Natural killer cell (primary cell): Measurements from ENCODE around the gene SPECC1L. TPM values are rescaled to one million over a fixed set of nuclear protein-coding genes. Genes with fewer than 3 reads are reported as not detected.

Experiments used
- ATAC-seq, 3 donors: fragments of 150-1000 bp in 2 of 3; fragments of 200-7000 bp in 1 of 3; cut with Tn5 transposase; 1 replicate in 1 of 3; 2 replicates in 2 of 3; pipeline ENCODE4 v1.10.0; 2021; ENCODE audit warnings: mild to moderate bottlenecking in 2 of 3, moderate library complexity in 2 of 3
- DNase-seq, 2 donors: peaks; one replicate each; pipeline versions ENCODE4 v3.0.0 to v3.0.0-alpha.2; 2013 to 2021; ENCODE audit warnings: mixed read lengths in 1 of 2
- H3K27ac ChIP-seq: one replicate; pipeline ENCODE4 v1.5.1; 2013; ENCODE audit warnings: mild to moderate bottlenecking, low read length
- H3K27me3 ChIP-seq: one replicate; pipeline ENCODE4 v1.6.1; 2013; ENCODE audit warnings: low read length; ENCODE audit not compliant: control insufficient read depth, insufficient read depth
- H3K36me3 ChIP-seq: one replicate; pipeline ENCODE4 v1.6.1; 2013; ENCODE audit warnings: low read length; ENCODE audit not compliant: control insufficient read depth, insufficient read depth
- H3K4me1 ChIP-seq: one replicate; pipeline ENCODE4 v1.6.1; 2013; ENCODE audit warnings: low read length; ENCODE audit not compliant: control insufficient read depth, insufficient read depth
- H3K4me3 ChIP-seq: one replicate; pipeline ENCODE4 v1.5.1; 2013; ENCODE audit warnings: low read length
- H3K9me3 ChIP-seq: one replicate; pipeline ENCODE4 v1.6.1; 2013; ENCODE audit warnings: low read length; ENCODE audit not compliant: control insufficient read depth, insufficient read depth
- H3K27ac Mint-ChIP-seq, 2 donors: one replicate each; pipeline ENCODE4 v1.8.0; 2022; ENCODE audit warnings: mild to moderate bottlenecking in 2 of 2, mixed read lengths in 2 of 2, moderate library complexity in 1 of 2
- H3K27me3 Mint-ChIP-seq, 2 donors: one replicate each; pipeline ENCODE4 v1.8.0; 2022; ENCODE audit warnings: low read depth in 2 of 2, mixed read lengths in 2 of 2
- H3K36me3 Mint-ChIP-seq: one replicate; pipeline ENCODE4 v1.8.0; 2022; ENCODE audit warnings: mixed read lengths
- H3K4me1 Mint-ChIP-seq, 2 donors: one replicate each; pipeline ENCODE4 v1.8.0; 2022; ENCODE audit warnings: mixed read lengths in 2 of 2
- H3K4me3 Mint-ChIP-seq: one replicate; pipeline ENCODE4 v1.8.0; 2022; ENCODE audit warnings: mild to moderate bottlenecking, moderate library complexity, mixed read lengths
- H3K9me3 Mint-ChIP-seq, 2 donors: one replicate each; pipeline ENCODE4 v1.8.0; 2022; ENCODE audit warnings: mixed read lengths in 2 of 2
- WGBS: methylation state at CpG from one replicate; pipeline ENCODE4 v1.1.7; 2013; ENCODE audit warnings: missing lambda C conversion rate; ENCODE audit not compliant: insufficient coverage; 5-methylcytosine and 5-hydroxymethylcytosine counted together
- intact Hi-C: fragments of 100-400 bp; cut with micrococcal nuclease; formaldehyde crosslinking; loops from one replicate; pipeline ENCODE4 v1.14.2; 2022
- total RNA-seq, 4 donors: library from RNA; stranded (reverse); fragments of 120-200 nt in 1 of 4; gene quantifications; one replicate each; pipeline versions ENCODE4 v1.2.3 to v1.2.4, GENCODE V29; 2013 to 2022
- TF ChIP-seq, protein P1 (sequence below): fragments of 200-600 bp; IDR thresholded peaks from one replicate; pipeline ENCODE4 v1.8.0; 2022; ENCODE audit warnings: antibody characterized with exemption

The SPECC1L gene
- total RNA-seq, 3 donors from 2014 or later (not counting 1 experiment from before 2014, with no cell fraction given), result 46.1 to 52.9 (median 48.5) TPM

DNA sequence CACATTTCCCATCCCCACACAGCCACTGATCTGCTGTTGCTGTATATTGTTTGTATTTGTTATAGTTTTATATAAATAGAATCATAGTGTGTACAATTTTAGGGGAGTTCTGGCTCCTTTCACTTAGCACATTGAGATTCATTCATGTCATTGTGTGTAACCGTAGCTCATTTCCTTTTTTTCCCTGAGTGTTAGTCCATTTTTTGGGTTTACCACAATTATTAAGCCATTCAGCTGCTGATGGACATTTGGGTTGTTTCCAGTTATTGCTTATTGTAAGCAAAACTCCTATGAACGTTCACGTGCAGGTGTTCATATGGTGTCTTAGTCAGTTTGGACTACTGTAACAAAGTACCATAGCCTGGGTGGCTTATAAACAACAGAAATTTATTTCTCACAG is 123.2 kb downstream of the SPECC1L start:
- peaks cover 4 to 11% of the 10 kb centered on the region in 2 donors for H3K4me1 Mint-ChIP-seq
- no peaks in the 10 kb centered on the region for H3K9me3 Mint-ChIP-seq
- TF ChIP-seq, protein P1, sequence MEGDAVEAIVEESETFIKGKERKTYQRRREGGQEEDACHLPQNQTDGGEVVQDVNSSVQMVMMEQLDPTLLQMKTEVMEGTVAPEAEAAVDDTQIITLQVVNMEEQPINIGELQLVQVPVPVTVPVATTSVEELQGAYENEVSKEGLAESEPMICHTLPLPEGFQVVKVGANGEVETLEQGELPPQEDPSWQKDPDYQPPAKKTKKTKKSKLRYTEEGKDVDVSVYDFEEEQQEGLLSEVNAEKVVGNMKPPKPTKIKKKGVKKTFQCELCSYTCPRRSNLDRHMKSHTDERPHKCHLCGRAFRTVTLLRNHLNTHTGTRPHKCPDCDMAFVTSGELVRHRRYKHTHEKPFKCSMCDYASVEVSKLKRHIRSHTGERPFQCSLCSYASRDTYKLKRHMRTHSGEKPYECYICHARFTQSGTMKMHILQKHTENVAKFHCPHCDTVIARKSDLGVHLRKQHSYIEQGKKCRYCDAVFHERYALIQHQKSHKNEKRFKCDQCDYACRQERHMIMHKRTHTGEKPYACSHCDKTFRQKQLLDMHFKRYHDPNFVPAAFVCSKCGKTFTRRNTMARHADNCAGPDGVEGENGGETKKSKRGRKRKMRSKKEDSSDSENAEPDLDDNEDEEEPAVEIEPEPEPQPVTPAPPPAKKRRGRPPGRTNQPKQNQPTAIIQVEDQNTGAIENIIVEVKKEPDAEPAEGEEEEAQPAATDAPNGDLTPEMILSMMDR, result no peak
- no peaks in the 10 kb centered on the region for H3K36me3 Mint-ChIP-seq
- 92% methylated on average over 3 of the region's 3 CpGs for WGBS
- H3K27me3 Mint-ChIP-seq, result no peaks in the 10 kb centered on the region
- intact Hi-C loops, result no loop called here
- H3K36me3 ChIP-seq, result peaks cover 11% of the 10 kb centered on the region
- H3K27me3 ChIP-seq, result no peaks in the 10 kb centered on the region
- H3K4me3 Mint-ChIP-seq, result no peak overlapping the region
- no peak overlapping the region for H3K4me3 ChIP-seq
- no peak overlapping the region for H3K27ac Mint-ChIP-seq
- DNase-seq (no peak), ATAC-seq (no peak)
- no peak overlapping the region for H3K27ac ChIP-seq
- H3K4me1 ChIP-seq, result no peaks in the 10 kb centered on the region
- H3K9me3 ChIP-seq, result no peaks in the 10 kb centered on the region

DNA sequence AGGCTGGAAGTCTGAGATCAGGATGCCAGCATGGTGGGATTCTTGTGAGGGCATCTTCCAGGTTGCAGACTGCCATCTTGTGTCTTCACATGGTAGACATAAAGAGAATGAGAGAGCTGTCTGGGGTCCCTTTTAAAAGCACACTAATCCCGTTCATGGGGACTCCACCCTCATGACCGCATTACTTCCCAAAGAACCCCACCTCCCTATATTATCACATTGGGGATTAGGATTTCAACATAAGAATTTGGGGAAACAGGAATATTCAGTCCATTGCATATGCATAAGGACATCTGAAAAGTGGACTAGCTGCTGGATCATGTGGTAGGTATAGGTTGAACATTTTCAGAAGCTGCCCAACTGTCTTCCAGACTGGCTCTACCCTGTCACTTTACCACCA is 123.6 kb downstream of the SPECC1L start:
- Histone ChIP-seq H3K9me3 (no peaks in the 10 kb centered on the region), H3K27ac (no peak overlapping the region), H3K4me3 (no peak overlapping the region), H3K27me3 (no peaks in the 10 kb centered on the region), H3K36me3 (peaks cover 11% of the 10 kb centered on the region), H3K4me1 (no peaks in the 10 kb centered on the region)
- no peak for DNase-seq
- no CpG with 5 or more reads among the region's 2 CpGs for WGBS
- no peaks in the 10 kb centered on the region for H3K9me3 Mint-ChIP-seq
- no peaks in the 10 kb centered on the region for H3K36me3 Mint-ChIP-seq
- TF ChIP-seq, protein P1, result no peak
- no peak overlapping the region for H3K4me3 Mint-ChIP-seq
- intact Hi-C loops, result no loop called here
- H3K27me3 Mint-ChIP-seq, result no peaks in the 10 kb centered on the region
- H3K4me1 Mint-ChIP-seq, result peaks cover 4 to 11% of the 10 kb centered on the region in 2 donors
- no peak for ATAC-seq
- no peak overlapping the region for H3K27ac Mint-ChIP-seq

DNA sequence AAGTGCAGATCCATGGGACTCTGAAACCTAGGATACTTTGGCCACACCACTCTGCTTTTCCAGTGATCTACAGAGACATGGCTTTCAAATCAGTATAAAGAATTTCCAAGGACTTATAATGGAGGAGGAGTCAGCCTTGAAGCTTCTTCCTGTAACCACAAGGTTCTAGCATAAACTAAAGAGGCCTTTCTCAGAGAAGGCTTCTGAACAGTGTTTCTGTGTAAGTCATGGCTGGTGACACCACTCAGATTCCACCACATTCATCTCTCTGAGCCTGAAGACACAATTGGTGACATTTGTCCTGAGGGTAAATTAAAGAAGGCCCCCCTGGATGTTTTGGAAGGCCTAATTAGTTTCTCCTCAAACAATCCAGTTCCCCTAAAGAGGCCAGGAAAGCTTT is 127.8 kb downstream of the SPECC1L start:
- no peak overlapping the region for H3K4me3 Mint-ChIP-seq
- ATAC-seq (no peak), DNase-seq (no peak)
- no peaks in the 10 kb centered on the region for H3K27me3 Mint-ChIP-seq
- H3K4me1 Mint-ChIP-seq, result peaks cover 21 to 24% of the 10 kb centered on the region in 2 donors
- Histone ChIP-seq H3K36me3 (peaks cover 14% of the 10 kb centered on the region), H3K27ac (no peak overlapping the region), H3K4me1 (peaks cover 15% of the 10 kb centered on the region), H3K4me3 (no peak overlapping the region), H3K9me3 (no peaks in the 10 kb centered on the region), H3K27me3 (no peaks in the 10 kb centered on the region)
- no peaks in the 10 kb centered on the region for H3K9me3 Mint-ChIP-seq
- TF ChIP-seq, protein P1, result no peak
- H3K36me3 Mint-ChIP-seq, result no peaks in the 10 kb centered on the region
- peak overlapping the region in 1 of 2 donors; percentile 64 for H3K27ac Mint-ChIP-seq
- intact Hi-C loops, result no loop called here

DNA sequence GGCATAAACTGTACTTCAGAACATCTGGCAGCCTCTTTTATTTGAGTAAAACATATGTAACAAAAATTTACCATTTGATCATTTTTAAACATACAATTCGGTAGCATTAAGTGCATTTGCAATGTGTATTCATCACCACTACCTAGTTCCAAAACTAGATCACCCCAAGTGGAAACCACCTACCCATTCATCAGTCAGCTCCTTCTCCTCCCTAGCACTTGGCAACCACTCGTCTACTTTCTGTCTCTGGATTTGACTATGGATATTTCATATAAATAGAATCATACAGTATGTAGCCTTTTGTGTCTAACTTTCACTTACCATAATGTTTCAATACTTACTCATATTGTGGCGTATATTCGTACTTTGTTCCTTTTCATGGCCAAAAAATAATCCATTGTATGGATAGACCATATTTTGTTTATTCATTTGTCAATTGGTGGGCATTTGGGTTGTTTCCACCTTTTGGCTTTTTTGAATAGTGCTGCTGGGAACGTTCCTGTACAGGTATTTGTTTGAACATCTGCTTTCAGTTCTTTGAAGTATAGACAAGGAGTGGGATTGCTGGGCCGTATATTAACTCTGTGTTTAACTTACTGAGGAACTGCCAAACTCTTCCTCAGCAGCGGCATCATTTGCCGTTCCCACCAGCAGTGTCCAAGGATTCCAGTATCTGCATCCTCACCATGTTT is 129.5 kb downstream of the SPECC1L start:
- Mint-ChIP-seq H3K4me1 (peaks cover 21 to 24% of the 10 kb centered on the region in 2 donors), H3K27me3 (no peaks in the 10 kb centered on the region), H3K36me3 (no peaks in the 10 kb centered on the region), H3K9me3 (no peaks in the 10 kb centered on the region), H3K4me3 (no peak overlapping the region), H3K27ac (peak overlapping the region; percentile 6 to 45)
- DNase-seq, result no peak
- intact Hi-C loops, result no loop called here
- no peaks in the 10 kb centered on the region for H3K9me3 ChIP-seq
- no peak for ATAC-seq
- TF ChIP-seq, protein P1, result no peak
- no peaks in the 10 kb centered on the region for H3K27me3 ChIP-seq
- peaks cover 14% of the 10 kb centered on the region for H3K36me3 ChIP-seq
- H3K27ac ChIP-seq, result peak overlapping the region; percentile 47
- WGBS, result 74% methylated on average over 5 of the region's 8 CpGs
- H3K4me3 ChIP-seq, result no peak overlapping the region
- H3K4me1 ChIP-seq, result peaks cover 15% of the 10 kb centered on the region
